HG03159 (cell line): ENCODE data around the gene EFS.

Experiments used
- ATAC-seq: cut with Tn5 transposase; IDR thresholded peaks from one replicate; pipeline ENCODE4 v1.9.1; 2021; ENCODE audit warnings: mild to moderate bottlenecking, moderate library complexity; ENCODE audit not compliant: unreplicated experiment

Gene EFS

DNA sequence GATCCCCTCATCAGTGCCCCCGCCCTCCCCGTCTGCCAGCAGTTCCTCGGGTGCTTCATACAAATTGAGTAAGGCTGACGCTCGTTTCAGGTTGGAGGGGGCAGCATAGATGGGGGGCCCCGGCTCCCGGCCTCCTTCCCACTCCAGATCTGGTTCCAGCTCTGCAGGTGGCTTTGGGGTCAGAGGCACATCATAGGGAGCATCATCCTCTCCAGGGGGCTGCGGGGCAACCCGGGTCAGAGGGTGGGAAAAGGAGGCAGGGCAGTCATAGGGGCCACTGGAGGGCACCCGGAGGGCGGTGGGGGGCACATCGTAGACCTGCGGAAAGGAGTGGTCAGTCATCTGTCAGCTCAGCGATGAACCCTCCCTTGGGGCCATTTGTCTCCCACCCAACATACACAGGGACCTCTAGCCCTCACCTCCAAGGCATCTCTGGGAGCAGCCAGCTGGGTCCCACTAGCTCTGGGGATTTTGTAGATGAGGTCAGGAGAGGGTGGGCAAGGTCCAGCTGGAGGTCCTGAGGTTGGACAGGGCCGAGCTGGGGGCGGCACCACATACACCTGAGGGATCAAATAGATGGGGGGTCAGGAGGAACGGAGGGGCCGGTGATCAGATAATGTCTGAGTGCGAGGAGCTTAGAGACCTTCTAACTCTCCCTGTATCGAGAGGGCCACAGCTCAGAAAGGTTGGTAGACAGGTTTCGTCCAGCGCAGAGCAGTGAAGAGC, 5.1 kb downstream of the EFS start:
- ATAC-seq, result no peak

GRCh38 chr14:23359167-23359626, 5.8 kb downstream of the EFS start:
- ATAC-seq, result no peak

DNA sequence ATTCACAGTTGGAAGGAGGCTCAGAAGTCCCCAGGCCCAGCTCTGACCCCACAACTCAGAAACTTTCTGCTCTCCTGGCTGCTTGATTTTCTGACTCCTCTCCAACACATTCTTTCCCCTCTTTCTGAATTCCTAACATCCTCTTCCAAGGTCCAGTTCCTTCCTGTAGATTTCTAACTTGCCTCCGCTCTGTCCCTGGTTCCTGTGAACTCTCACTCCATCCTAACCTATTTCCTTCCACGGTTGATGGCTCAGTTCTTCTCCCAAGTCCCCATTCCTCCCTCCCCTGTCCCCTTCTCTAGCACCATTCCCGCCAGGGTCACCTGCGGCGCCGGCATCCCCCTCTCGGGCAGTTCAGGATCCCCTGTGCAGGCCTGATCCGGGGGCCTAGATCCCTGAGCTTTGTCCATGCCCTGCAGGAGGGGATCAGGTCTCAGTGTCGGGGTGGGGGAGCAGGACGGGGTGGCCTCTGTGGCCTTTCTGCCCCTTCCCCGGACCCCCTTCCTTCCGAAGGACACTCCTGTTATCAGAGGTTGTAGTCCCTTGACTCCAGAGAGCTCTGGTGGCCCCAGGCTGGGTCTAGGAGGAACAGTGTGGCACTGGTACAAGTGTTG, 6.3 kb downstream of the EFS start:
- ATAC-seq, result no peak

DNA sequence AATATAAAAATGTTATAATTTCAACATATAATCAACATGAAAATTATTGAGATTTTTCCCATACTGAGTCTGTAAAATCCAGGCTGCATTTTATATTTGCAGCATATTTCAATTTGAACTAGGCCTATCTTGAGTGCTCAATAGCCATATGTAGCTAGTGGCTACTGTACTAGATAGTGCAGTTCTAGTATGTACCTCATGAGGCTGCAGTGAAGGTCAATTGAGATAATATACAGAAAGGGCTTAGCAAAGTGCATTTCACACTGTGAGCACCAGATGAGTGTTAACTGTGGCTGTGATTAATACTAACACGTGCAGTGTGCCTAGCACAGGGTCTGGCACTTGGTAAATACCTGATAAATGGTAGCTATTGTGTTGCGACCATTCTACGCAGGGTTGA, 6.9 kb downstream of the EFS start:
- no peak for ATAC-seq

GRCh38 chr14:23357261-23357660, 7.7 kb downstream of the EFS start:
- ATAC-seq, result no peak

- no peak for ATAC-seq
Measured at GRCh38 chr14:23356662-23357061, 8.3 kb downstream of the EFS start.

DNA sequence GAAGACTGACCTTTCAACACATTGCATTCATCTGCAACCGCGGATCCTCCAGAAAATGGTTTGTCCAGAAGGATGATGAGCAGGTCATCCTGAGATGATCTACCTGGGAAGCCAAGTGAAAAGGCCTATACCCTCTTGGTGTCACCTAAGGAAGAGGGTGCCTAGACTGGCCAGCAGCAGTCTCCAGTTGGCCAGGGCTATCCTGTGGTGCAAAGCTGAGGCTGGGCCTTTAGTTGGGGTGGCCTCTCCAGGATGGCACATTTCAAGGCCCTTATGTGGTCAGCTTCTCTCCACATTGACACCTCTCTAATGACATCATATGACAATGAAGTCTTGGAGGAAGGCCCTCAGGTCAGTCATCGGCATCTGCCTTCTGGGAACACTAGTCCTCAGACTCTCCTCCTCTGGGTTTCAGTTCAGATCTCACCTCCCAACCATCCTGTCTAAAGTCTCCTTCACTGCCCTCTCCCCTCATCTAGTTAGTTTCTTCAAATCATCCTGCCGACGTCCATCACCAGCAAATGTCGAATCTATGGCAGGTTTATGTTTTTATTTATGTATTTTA, 9.0 kb downstream of the EFS start:
- ATAC-seq, result no peak

GRCh38 chr14:23354990-23355389, 10.0 kb downstream of the EFS start:
- no peak for ATAC-seq

DNA sequence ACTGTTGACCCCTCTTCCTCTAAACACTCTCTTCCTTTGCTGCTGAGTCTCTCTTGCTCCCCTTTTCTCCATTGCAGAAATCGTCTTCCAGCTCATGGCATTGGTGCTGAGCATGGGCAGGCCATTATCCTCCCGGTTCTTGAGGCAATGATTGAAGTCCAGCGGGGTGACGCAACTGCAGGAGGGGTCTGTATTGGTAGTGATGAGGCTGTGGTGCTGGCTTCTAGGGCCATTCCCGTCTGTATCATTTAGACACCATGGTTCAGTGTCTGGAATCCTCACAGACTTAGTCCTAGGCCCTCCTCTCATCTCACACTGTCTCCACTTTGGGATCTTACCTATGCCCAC, 11.6 kb downstream of the EFS start:
- no peak for ATAC-seq

DNA sequence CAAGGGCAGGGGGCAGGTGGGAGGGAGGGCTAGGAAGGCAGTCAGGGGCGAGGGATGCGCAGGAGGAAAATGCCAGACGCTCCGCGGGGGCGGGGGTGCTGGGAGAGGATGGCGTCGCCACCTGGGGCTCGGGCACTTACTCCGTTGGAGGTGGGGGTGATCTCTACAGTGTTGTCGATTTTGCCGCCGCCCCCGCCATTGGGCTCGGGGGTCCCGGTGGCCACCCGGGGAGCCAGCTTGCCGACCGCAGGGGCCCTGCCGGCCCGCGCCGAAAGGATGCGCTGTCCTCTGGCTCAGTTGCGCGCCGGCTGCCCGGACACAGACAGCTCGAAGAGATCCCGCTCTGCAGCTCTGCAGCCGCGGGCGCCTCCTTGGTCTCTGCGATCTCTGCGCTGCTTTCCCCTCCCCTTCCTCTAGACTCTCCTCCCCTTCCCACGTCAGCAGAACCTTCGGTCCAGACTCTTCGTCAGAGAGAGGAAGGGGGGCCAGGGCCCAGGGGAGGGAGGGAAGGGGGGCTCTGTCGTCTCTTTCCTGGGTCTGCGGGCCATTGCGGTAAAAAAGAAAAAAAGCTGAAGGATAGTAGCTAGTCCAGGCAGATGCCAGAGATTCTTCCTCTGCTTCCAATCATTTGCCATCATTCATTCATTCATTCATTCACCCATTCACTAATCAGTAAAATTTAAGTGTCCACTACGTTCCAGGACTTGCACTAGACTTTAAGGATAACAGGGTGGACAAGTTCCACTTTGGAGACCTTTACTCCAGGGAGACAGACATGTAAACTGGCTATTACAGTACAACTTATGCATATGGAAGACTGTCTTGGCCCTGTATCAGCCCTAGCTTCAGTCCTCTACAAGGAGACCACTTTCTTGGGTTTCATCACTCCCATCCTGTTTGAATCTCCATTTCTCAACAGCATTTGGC, 12.2 kb downstream of the EFS start, which contains the start of gene SLC22A17:
Gene SLC22A17, minus strand, starts transcription at position 382 of the 927 bp plus-strand sequence.
- ATAC-seq, result no peak

DNA sequence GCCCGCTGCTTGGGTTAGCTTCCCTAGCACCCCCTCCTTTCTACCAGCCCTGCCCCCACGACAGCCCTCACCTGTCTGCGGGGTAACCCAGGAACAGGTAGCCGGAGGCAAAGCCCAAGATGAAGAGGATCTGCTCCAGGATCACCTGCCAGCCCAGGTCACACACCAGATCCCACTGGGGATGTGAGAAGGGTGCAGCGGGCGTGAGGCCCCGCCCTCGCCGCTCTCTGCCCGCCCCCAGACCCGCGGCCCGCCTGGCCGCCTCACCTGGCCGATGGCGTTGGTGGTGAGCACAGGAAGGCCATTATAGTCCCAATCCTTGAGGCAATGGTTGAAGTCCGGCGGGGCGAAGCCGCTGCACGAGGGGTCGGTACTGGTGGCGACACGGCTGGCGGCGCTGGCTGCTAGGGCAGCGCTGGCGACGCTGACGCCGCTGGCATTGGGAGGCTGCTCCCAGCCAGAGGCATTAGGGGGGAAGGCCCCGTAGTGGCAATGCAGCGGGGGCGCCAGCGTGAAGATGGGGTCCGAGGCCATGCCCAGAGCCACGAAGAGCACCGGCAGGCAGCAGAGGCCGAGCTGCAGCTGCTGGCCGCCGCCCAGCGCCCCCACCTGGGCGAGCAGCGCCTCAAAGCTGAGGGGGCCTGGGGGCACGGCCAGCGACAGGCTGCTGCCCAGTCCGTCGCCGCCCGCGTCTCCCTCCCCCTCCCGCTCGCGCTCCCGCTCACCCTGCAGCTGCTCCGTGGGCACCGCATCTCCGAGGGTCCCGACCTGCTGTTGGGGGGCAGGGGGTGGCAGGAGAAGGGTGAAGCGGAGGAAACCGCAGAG, 13.1 kb downstream of the EFS start:
- no peak for ATAC-seq

- no peak for ATAC-seq
Measured at GRCh38 chr14:23349156-23349845, 15.7 kb downstream of the EFS start.

DNA sequence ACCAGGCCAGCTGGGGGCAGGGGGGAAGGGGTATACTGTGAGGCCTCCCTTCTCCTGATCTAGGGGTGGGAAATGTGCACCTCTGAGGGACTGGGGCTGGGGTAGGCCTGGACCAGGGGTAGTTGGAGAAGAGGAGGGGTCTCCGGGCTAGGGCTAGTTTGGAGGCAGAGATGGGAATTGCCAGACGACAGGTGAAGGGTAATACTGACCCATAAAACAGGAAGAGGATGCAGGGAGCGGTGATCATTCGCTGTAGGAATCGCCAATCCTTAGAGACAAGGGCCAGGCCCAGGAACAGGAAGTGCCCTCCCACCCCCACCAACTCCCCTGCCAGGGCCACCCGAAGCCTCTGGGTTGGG, 16.7 kb downstream of the EFS start:
- ATAC-seq, result no peak

DNA sequence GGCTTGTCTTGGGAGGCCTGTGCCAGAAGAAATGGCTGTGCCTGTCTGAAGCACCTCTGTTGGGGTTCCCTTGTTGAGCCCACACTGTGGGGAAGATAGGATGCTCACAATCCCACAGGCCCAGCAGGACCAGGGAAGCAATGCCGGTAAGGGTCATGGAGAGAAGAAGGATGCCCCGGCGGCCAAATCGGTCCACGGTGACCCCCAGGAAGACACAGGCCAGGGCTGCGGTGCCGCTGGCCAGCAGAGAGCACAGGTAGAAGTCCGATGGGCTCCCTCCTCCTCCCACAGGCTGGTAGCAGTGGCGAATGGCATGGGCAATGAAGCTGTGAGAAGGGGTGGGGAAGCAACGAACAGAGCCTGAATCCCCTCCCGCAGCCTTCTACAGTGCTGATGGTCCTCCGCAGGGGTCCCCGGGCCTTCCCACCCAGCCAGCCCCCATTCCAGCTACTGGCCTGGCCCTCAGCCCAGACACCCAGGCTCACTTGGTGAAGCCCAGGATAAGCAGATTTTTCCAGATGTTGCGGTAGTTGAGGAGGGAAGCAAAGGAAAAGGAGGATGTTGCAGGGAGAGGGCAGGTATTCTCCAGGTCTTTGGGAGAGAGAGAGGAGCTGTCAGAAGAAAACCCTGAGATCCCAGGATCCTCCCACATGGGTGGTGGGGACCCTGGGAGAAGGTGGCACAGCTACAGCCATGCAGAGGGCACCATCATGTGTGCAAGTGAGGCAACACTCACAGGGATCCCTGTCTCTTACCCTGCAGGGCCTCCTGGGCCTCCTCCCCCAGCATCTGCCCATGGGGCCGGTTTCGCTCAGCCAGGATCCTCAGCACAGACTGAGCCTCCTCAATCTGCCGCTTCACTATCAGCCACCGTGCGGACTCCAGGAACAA, 17.3 kb downstream of the EFS start:
- ATAC-seq, result no peak

DNA sequence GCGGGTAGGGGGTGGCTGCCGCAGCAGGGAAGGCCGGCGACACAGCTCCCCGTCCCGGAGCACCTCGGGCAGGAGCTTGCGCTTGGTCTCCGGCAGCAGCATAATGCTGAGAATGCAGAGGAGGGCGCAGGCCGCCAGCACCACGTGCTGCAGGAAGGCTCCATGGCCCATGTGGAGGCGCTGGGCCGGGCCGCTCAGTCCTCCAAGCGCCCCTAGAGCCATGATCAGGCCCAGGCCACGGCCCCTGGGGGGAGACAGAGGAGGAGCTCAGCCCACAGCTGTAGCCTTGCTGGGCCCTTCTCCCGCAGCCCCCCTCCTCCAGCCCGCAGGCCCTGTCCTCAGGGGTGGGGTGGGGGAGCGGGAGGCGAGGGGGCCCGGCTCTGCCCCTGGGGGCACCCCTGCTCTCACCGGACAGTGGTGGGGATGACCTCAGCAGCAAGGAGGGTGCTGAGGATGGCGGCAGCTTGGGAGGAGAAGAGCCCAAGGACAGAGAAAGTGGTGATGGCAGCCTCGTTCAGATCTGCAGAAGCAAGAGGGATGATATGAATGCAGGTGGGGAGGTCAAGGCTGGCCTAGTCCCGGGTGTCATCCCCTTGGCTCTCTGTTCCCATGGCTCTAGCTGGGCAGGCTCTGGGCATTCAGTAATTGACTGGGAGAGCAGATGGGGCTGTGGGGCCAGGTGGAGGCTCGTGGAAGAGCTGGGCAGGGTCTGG, 18.1 kb downstream of the EFS start:
- ATAC-seq, result no peak

DNA sequence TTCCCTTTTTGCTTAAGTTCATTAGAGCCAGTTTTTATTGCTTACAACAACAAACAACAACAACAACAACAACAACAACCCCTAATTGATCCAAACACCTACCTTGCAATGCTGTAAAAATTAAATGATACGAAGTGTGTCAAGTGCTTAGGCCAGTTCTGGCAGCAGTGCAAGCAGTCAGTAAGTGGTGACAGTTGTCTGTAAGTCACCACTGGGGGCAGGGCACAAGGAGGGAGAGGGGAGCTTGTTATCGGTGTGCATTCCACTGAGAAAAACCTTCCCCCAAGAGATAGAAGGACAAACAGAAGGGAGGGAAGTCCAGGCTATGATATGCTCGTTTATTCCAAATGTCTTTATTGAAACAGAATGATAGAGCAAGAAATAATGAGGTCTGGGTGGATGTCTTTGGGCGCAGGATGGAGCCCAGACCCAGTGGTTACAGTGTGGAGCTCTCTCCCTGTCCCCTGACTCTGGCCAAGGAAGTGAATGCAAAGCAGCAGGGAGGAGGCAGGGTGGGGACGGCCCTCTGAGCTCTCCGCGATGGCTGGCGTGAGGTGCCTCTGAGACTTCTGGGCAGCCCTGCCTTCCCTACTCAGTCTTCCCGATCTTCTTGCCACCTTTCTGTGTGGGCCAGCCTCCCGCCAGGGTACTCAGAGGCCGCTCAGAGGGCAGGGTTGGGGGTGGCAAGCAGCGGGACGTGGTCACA, 18.8 kb downstream of the EFS start:
- ATAC-seq, result no peak

DNA sequence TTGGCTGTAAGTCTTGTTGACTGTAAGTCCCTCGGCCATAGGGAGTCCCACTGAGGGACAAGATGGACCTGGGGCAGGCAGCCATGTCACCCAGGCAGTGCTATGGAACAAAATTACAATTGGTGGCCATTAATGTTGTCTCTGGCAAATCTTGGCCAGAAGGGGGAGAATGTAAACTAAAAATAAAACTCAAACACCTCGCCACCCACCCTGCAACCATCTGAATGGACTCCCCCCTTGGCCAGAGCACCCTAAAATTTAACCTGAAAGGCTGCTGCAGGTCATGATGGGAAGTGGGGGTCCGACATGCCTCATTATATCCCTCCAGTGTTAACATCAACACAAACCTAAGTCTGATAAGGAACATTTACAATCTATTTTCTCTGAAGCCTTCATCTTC, 20.5 kb downstream of the EFS start:
- no peak for ATAC-seq
